Suppressor macrophage (primary cell): ENCODE measurements around the gene LRRFIP2.
A peak's percentile ranks its signal among the peaks of the same experiment; 100 is the strongest.
"Not testable (repeated sequence)": the region's sequence is repeated elsewhere in the genome, so short reads cannot be mapped to it uniquely, and the experiment has no call there.

ENCODE experiments used
- DNase-seq, 4 experiments: peaks; one replicate each; pipeline ENCODE4 v3.0.0-alpha.2; 2020 to 2022

Gene LRRFIP2

GRCh38 chr3:37183375-37183831, 9.0 kb upstream of the LRRFIP2 start:
- DNase-seq: no peak

DNA sequence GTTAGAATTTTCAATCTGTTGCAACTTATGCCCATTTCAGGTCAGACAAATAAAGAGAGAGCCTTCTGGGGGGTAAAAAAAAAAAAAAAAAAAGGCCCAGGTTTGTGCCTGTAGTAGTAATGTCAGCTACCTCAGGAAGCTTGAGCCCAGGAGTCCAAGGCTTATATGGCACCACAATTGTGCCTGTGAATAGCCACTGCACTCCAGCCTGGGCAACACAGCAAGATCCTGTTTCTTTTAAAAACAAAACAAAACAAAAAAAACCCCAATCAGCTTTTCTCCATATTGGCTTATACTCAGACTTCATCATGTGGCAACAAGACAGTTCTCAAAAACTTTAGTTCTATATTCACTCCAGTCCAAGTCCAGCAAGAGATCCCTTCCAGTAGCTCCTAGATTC, 8.4 kb upstream of the LRRFIP2 start:
- DNase-seq: no peak

DNA sequence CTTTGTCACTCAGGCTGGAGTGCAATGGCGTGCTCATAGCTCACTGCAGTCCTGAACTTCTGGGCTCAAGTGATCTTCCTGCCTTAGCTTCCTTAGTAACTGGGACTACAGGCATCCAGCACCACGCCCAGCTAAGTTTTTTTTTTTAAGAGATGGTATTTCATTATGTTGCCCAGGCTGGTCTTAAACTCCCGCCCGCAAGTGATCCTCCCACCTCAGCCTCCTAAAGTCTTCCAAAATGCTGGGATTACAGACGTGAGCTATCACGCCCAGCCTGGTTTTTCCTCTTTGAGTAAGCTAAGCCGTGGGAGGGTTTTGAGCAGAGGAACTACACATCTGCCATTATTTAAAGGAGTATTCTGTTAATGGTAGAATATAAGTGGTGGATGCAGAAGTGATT, 7.4 kb upstream of the LRRFIP2 start:
- peak; percentile 41 to 70 (median 66) for DNase-seq

DNA sequence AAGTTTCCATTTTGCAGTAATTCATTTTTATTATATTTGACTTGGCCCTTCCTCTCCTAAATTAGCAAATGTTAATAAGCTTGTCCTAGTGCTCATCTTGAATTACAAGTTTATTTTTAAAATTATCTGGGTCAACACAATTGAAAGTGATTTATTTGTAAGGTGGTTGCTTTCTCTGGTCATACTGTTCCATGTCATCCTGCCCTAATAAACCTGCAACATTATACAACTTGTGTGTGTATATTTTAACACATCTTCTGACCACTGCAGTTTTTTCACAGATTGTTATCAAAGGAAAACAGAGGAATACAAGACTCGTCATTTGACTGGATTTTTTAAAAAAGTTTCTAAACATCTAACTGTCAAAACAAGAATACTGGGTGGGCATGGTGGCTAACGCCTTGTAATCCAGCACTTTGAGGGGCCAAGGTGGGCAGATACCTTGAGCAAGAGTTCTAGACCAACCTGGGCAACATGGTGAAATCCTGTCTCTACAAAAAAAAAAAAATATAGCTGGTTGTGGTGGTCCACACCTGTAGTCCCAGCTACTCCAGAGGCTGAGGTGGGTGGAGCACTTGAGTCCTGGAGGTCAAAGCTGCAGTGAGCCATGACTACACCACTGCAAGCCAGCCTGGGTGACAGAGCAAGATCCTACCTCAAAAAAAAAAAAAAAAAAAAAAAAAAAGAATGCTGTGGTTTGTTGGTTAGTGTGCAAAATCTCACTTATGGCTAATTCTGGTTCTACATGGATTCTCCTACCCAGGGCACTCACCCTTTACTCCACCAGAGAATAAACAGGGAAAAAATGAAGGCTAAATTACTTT, 5.0 kb upstream of the LRRFIP2 start:
- no peak for DNase-seq

- peak in 2 of 4 experiments; percentile 27 to 32 for DNase-seq
These were observed 576 bp downstream of the LRRFIP2 start for GRCh38 chr3:37173806-37174205.

GRCh38 chr3:37171144-37171543, 3.2 kb downstream of the LRRFIP2 start:
- DNase-seq: peak in 1 of 4 experiments; percentile 9

GRCh38 chr3:37170513-37170912, 3.9 kb downstream of the LRRFIP2 start:
- DNase-seq: no peak

DNA sequence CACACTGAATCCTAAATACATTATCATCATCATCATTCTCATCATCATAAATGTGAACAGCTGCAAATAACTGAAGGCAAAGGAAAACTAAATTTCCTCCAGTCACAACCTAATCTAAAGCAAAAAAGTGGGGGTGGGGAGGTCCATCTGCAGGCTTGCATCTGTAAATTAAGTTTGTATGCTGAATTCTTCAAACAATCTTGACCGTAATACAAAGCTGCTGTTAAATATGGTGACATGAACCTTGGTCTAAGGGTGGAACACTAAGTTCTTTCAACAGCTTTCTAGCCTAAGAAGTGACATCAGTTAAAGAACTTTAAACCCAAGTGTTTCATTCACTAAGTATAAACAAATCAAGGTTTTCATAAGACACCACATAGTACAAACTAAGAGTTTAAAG, 4.3 kb downstream of the LRRFIP2 start:
- DNase-seq: no peak

GRCh38 chr3:37168896-37169295, 5.5 kb downstream of the LRRFIP2 start:
- no peak for DNase-seq

GRCh38 chr3:37163262-37164015, 10.9 kb downstream of the LRRFIP2 start:
- no peak for DNase-seq

DNA sequence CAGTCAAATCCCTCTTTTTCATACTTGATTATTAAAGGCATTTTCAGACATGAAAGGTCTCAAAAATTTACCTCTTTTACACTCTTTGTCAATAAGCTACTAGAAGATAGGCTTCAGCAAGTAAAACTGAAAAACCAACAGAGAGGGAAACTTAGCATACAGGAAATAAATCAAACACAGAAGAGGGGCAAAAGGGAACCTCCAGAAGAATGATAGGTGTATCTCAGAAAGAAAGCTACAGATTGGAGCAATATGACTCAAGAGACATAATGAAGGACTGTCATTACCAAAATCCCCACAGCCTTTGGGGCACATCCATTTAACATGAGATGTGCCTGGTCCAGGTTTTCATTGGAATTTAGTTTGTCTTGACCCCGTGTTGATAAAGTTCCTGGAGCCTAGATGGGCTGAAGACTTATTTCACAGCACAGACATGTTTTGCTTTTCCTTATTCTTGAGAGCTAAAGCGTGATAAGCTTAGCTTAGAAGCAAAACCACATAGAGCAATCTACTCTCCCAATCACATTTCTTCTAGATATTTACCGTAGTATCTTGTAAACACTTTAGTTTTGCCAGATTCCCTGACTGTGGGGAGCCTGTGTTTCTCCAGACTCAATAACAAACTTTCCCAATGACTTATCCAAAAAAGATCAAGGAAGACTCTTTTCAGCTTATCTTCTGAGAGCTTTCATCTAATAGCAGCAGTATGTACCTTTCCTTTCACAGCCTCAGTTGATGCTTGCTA, 11.7 kb downstream of the LRRFIP2 start:
- DNase-seq: no peak

GRCh38 chr3:37161351-37161750, 13.0 kb downstream of the LRRFIP2 start:
- DNase-seq: no peak

DNA sequence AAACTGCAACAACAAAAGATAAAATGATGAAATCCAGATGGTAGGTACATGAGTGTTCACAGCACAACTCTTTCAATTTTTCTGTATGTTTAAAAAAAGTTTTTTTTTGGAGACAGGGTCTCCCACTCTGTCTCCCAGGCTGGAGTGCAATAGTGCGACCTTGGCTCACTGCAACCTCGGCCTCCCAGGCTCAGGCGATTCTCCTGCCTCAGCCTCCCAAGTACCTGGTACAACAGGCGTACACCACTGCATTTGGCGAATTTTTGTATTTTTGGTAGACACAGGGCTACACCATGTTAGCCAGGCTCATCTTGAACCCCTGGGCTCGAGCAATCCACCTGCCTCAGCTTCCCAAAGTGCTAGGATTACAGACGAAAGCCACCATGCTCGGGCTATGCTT, 18.6 kb downstream of the LRRFIP2 start:
- no peak for DNase-seq

DNA sequence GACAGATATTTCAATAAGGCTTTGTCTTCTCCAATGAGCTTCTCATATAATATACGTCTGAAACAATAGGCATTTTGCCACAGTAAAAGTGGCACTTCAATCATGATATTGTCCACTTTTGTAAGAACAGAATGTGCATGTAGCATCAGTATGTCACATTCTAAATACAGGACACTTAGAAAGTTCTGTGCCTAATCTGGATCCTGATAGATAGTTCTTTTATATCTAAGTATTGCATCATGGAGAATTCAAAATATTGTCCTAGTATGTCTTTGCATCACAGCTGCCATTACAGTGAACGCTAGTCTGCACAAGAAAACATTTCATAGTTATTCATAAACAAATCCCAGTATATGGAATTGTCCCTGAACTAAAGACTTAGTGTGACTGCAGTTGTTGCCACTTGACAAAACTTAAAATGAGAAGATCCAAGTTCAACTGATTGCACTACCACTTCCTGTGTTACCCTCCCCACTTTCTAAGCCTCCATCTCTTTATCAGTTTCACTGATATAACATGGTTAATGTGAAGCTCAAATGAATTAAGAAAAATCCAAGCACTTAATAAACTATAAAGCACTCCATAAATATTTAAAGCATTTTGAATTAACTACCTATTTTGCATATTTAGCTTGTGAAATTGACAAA, 19.6 kb downstream of the LRRFIP2 start:
- no peak for DNase-seq

GRCh38 chr3:37150621-37151020, 23.8 kb downstream of the LRRFIP2 start:
- DNase-seq: no peak

GRCh38 chr3:37149257-37149656, 25.1 kb downstream of the LRRFIP2 start:
- DNase-seq: peak in 2 of 4 experiments; percentile 8 to 18

DNA sequence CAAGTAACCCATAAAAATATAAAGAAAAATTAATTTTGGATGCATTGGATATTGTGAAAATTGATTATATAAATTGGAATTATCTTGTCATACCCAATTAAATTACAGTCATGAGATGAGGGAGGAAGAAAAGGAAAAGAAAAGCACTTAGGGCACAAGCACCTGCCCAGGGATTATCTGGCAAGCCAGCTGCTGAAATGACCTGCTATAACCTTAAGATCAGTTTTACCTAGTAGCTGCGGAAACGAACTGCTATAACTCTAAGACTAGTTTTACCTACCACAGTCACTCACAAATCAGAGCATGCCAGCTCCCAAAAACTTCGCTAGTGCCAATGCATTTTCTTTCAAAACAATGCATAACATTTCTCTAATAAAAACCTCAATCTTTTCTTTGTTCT, 26.2 kb downstream of the LRRFIP2 start:
- DNase-seq: no peak

- peak; percentile 32 to 66 (median 55) for DNase-seq
These were observed 26.7 kb downstream of the LRRFIP2 start for GRCh38 chr3:37147666-37148065.

DNA sequence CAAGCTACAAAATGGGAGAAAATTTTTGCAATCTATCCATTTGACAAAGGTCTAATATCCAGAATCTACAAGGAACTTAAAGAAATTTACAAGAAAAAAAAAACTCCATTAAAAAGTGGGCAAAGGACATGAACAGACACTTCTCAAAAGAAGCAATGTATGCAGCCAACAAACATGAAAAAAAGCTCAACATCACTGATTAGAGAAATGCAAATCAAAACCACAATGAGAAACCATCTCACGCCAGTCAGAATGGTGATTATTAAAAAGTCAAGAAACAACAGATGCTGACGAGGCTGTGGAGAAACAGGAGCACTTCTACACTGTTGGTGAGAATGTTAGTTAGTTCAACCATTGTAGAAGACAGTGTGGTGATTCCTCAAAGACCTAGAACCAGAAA, 27.5 kb downstream of the LRRFIP2 start:
- DNase-seq: not testable (repeated sequence)

DNA sequence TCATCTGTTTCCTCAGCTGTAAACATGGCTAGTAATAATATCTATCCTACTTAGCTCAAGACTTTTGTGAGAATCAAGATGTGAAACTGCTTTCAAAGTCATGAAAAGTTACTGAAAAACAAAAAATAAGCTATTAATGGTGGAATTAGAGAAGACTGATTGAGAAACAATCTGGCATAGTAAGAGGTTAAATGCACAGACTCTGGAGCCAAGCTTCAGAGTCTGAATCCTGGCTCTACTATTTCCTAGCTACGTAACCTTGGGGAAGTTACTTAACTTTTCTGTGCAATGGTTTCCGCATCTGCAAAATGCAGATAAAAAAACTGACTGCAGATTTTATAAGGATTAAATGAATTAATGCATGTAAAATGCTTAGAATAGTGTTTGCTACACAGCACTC, 28.8 kb downstream of the LRRFIP2 start:
- DNase-seq: peak; percentile 27 to 71 (median 56)

DNA sequence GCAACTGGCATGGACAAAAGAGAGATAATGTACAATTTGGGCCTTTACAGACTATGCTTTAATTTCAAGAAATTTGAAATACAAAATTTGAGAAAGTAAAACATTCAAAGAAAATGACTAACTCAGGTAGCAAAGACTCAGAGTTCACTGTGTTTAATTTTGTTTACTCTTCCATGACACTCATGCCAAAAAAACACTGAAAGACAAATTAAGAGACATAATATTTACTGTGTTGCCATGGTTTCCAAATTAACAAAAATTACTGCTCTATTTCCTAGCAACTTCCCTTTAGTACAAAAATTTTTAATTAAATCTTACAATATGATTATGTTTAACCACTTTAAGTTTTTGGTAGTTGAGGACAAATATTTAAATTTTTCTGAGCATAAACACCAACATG, 29.6 kb downstream of the LRRFIP2 start:
- DNase-seq: no peak

- DNase-seq: no peak
These were observed 30.6 kb downstream of the LRRFIP2 start for GRCh38 chr3:37143821-37144220.

DNA sequence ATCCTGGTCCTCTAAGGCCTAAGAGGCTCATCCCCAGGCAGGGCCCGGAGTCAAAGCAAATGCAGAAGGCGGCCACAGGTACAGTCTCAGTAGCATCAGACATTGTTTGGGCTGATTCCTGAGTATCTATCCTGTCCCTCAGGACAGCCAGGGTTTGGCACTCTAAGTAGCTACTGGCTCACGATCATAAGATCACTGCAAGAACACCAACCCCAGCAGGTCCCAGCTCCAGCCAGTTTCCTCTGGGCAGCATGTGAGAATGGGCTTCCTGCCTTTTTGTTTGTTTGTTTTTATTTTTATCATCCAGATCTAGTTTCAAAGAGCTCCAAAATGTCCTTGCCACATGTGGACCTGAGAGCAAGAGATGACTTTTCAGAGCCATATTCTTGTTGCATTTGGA, 32.7 kb downstream of the LRRFIP2 start:
- DNase-seq: no peak
